ENCODE measurements around the gene PALM.

DNA sequence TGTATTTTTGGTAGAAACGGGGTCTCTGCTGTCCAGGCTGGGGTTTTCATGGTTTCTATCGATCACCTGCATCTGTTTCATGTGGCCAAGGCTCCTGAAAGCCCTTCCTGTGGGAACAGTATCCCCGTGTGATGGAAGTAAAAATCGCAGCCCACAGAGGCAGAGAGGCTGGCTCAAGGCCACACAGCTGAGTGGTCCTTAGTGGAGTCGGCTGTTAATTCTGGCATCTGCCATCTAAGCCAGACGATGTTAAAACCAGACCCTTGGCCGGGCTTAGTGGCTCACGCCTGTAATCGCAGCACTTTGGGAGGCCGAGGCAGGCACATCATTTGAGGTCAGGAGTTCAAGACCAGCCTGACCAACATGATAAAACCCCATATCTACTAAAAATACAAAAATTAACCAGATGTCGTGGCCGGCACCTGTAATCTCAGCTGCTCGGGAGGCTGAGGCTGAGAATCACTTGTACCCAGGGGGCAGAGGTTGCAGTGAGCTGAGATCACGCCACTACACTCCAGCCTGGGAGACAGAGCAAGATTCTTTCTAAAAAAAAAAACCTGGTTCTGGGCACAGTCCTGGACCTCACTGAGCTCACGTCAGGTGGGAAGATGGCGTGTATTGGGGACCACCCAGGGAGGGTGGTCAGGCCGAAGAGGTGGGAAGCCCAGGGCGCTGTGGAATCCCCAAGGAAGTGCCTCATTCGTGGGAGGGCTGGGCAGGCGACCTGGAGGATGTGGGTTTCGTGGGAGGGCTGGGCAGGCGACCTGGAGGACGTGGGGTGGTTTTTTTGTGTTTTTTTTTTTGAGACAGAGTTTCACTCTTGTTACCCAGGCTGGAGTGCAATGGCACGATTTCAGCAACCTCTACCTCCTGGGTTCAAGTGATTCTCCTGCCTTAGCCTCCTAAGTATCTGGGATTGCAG lies 23.7 kb downstream of the PALM start:
- TF ChIP-seq, protein P1, sequence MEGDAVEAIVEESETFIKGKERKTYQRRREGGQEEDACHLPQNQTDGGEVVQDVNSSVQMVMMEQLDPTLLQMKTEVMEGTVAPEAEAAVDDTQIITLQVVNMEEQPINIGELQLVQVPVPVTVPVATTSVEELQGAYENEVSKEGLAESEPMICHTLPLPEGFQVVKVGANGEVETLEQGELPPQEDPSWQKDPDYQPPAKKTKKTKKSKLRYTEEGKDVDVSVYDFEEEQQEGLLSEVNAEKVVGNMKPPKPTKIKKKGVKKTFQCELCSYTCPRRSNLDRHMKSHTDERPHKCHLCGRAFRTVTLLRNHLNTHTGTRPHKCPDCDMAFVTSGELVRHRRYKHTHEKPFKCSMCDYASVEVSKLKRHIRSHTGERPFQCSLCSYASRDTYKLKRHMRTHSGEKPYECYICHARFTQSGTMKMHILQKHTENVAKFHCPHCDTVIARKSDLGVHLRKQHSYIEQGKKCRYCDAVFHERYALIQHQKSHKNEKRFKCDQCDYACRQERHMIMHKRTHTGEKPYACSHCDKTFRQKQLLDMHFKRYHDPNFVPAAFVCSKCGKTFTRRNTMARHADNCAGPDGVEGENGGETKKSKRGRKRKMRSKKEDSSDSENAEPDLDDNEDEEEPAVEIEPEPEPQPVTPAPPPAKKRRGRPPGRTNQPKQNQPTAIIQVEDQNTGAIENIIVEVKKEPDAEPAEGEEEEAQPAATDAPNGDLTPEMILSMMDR (conservative IDR thresholded peaks at IDR 0.05; ENCODE audit: low read depth, low read length), result no peak
- TF ChIP-seq EZH2 (IDR thresholded peaks at IDR 0.05; ENCODE audit: borderline replicate concordance, low read depth, low read length, poor library complexity, severe bottlenecking), result no peak
